HG02798 (cell line): Measurements from ENCODE around the gene UBR3.
"Not testable (repeated sequence)": the region's sequence is repeated elsewhere in the genome, so short reads cannot be mapped to it uniquely, and the experiment has no call there.

ENCODE experiments used
- ATAC-seq: cut with Tn5 transposase; IDR thresholded peaks from one replicate; pipeline ENCODE4 v1.9.1; 2021; ENCODE audit warnings: mild to moderate bottlenecking; ENCODE audit not compliant: unreplicated experiment, poor library complexity

UBR3 gene

DNA sequence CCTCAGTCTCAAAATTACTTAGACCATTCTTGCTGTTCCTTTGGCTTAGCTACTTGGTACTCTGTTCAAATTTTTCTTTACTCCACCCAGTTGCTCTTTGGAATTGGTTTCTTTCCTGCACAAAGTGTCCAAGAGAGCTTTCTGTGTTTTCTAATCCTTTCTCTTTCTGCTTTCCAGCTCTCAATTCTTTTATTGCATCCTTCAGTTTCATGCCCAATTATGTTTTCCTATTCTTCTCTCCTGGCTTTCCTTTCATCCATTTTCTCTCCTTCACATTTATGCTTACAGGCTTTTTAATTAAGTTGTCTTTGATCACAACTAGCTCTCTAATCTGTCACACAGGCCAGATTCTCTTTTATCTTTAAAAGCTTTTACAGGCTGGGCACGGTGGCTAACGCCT, 38.2 kb downstream of the UBR3 start:
- no peak for ATAC-seq

DNA sequence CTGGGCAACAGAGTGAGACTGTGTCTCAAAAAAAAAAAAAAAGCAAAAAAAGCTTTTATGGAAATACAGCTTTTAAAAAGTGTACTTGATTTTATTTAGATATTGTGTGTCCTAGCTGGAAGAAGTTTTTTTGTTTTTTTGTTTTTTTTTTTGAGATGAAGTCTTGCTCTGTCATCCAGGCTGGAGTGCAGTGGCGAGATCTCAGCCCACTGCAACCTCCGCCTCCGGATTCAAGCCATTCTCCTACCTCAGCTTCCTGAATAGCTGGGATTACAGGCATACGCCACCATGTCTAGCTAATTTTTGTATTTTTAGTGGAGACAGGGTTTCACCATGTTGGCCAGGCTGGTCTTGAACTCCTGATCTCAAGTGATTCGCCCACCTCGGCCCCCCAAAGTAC, 39.0 kb downstream of the UBR3 start:
- ATAC-seq, result not testable (repeated sequence)

GRCh38 chr2:169867579-169867978, 40.3 kb downstream of the UBR3 start:
- ATAC-seq, result no peak

GRCh38 chr2:169868951-169869350, 41.7 kb downstream of the UBR3 start:
- ATAC-seq, result no peak

GRCh38 chr2:169871369-169871768, 44.1 kb downstream of the UBR3 start:
- not testable (repeated sequence) for ATAC-seq

GRCh38 chr2:169871994-169872393, 44.7 kb downstream of the UBR3 start:
- ATAC-seq, result no peak

GRCh38 chr2:169877398-169877797, 50.1 kb downstream of the UBR3 start:
- ATAC-seq, result no peak

GRCh38 chr2:169887120-169887519, 59.9 kb downstream of the UBR3 start:
- ATAC-seq, result no peak

DNA sequence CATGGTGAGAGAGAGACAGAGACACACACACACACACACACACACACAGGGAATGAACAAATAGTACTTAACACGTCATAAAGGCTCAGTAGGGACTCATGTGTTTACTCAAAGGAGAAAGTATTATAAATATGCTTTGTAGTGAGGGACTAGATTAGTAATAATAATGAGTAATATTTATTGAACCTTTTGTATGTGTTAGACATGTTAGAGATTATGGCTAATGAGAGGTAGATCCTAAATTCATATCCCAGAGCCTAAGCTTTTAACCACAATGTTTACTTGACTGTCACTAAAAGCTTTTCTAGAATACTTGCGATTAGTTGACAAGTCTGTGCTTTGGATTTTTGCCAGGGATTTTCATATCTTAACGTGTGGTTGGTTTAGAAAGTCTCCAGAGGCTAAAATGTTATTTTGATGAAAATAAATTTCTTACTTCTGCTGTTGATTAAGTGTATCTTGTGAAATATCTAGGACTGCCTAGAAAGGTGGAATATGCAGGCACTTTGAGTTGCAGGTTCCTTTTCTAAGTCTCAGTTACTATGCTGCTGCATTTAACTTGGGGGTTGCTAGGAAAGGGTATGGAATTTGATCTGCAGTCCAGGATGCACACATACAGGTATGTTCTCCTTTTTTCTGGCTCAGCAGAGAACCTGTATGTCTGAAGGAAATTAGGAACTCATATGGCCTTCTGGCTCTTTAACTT, 64.5 kb downstream of the UBR3 start:
- no peak for ATAC-seq

GRCh38 chr2:169892951-169893350, 65.7 kb downstream of the UBR3 start:
- ATAC-seq, result no peak

- ATAC-seq, result no peak
Measured at GRCh38 chr2:169895294-169895985, 68.2 kb downstream of the UBR3 start.

DNA sequence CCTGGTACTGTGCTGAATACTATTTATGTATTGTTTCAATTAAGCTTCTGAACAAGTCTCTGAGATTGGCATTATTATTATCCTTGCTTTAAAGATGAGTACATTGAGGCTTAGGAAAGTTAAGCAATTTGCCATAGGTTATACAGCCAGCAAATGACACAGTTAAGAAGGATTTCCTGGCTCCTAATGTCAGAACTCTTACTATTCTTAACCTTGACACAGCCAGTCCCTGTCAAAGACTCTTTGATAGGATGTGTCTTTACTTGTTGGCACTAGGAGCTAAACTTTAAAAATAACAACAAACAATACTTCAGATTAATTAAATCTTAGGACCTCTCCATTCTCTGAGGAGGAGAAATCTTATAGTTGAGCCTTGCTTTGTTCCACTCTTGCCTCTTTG, 70.6 kb downstream of the UBR3 start:
- no peak for ATAC-seq

GRCh38 chr2:169900103-169900502, 72.8 kb downstream of the UBR3 start:
- not testable (repeated sequence) for ATAC-seq

- no peak for ATAC-seq
Measured at GRCh38 chr2:169900686-169901085, 73.4 kb downstream of the UBR3 start.

GRCh38 chr2:169906731-169907130, 79.5 kb downstream of the UBR3 start:
- no peak for ATAC-seq

DNA sequence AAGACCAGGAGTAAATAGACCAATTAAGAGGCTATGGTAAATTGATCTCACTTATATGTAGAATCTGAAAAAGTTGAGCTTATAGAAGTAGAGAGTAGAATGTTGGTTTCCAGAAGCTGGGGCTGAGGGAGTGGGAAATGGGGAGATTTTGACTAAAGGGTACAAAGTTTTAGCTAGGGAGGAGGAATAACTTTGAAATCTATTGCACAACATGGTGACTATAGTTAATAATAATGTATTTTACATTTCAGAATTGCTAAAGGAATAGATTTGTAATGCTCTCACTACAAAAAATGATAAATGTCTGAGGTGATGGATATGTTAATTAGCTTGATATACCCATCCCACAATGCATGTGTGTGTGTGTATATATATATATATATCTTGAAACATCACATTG, 82.1 kb downstream of the UBR3 start:
- no peak for ATAC-seq

GRCh38 chr2:169910109-169910799, 83.0 kb downstream of the UBR3 start:
- ATAC-seq, result no peak

DNA sequence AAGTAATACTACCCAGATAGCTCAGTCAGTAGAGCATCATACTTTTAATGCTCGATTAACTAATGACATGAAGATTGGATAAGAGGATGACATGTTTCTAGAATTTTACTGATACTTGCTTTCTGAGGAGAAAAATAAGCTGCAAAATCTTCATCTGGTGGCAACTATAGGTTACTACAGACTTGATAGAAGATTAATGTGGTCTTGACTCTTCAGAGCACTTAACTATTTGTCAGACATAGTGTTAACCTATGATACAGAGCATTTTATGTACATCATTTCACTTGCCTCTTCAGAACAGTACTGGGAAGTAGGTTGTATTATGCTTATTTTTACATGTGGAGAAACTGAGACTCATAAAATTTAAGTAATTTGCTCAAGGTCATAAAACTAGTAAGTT, 83.9 kb downstream of the UBR3 start:
- no peak for ATAC-seq

DNA sequence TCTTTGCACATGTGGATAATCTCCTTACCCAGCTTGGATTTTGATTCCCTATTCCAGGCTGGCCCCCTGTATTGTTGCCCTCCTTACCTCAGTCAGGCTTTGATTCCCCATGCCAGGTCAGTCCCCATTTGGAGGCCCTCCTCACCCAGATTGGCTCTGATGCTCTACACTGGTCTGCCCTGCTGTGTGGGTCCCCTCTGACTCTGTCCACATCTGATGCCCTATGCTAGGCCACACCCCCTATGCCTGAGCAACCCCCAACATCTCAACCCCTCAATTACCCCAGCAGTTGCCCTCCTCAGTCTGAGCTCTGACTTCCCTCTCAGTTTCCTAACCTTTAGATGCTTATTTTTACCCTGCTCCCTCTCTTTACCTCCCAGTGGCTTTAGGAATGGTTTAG, 89.4 kb downstream of the UBR3 start:
- ATAC-seq, result no peak

DNA sequence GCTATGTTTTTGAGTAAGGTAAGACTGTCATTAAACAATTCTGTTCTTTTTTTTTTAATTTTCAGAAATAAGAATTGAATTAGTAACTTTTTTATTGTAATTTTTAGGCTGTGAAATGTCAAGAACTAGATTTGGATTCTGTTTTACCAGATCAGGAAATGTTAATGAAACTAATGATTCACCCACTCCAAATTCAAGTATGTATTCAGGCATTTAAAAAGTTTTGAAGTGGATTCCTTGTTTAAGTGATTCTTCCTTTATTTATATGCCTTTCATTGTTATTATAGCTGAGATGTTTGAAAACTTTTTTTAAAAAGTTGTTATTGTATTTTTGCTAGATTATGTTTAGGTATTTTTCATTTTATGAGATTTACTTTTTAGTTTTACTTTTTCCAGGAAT, 96.7 kb downstream of the UBR3 start:
- no peak for ATAC-seq

DNA sequence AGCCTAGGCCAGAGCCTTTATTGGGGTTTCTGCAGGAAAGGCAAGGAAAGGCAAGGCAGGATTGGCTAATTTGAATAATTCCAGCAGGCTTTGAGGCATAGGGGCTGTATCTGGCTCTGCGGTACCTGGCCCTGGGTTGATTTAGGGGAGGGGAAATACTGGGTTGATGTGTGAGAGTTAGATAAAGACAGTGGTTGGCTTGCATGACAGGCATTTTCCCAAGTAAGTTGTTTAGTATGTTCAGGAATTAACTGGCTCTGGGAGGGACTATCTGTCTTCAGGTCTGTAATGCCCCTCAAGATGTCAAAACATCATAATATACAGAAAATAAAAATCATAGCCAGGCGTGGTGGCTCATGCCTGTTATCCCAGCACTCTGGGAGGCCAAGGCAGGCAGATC, 98.7 kb downstream of the UBR3 start:
- no peak for ATAC-seq
